HepG2 (cell line): ENCODE measurements around the gene SLC35F3. TPM values are rescaled to one million over a fixed set of nuclear protein-coding genes. Genes with fewer than 3 reads are reported as not detected.

ENCODE experiments used
- ATF6 ChIP-seq: sonication (generic); formaldehyde crosslinking; conservative IDR thresholded peaks from 2 replicates; pipeline ENCODE4 v1.4.0; 2020; ENCODE audit warnings: missing genetic modification reagents
- TEF ChIP-seq: sonication (generic); formaldehyde crosslinking; IDR thresholded peaks from 2 replicates; pipeline ENCODE4 v1.5.0; 2020; ENCODE audit warnings: missing genetic modification reagents
- polyA plus RNA-seq, 8 experiments: library from polyadenylated mRNA; depleted of rRNA in 3 of 8; stranded (reverse) in 7 of 8; unstranded in 1 of 8; fragments of >200 nt; fragmentation: Illumina TruSeq in 4 of 8; extraction: Trizol in 4 of 8; gene quantifications; 2 replicates each; pipeline versions ENCODE4 v1.2.1 to v1.2.3, GENCODE V29; 2011 to 2016; ENCODE audit warnings: low read depth in 4 of 8, missing spikeins in 1 of 8, mixed read lengths in 1 of 8; ENCODE audit not compliant: insufficient read depth in 1 of 8
- total RNA-seq, 5 experiments: library from RNA; depleted of rRNA; stranded (reverse); fragments of >200 nt; fragmentation: Illumina TruSeq; extraction: Trizol; gene quantifications; 2 replicates each; pipeline ENCODE4 v1.2.3, GENCODE V29; 2016; ENCODE audit warnings: low read depth in 1 of 5
- TF ChIP-seq, protein P1 (sequence below): sonication (generic); formaldehyde crosslinking; IDR thresholded peaks from 2 replicates; pipeline ENCODE4 v1.4.0; 2020; ENCODE audit warnings: missing genetic modification reagents, borderline replicate concordance
- TF ChIP-seq, protein P2 (sequence below): sonication (generic); formaldehyde crosslinking; IDR thresholded peaks from 2 replicates; pipeline ENCODE4 v1.4.0; 2020; ENCODE audit warnings: missing genetic modification reagents

Gene SLC35F3
- total and polyA plus RNA-seq, 2 of the 13 experiments (the other 11 are each of a cell fraction or from before 2014, with no cell fraction given): not detected

GRCh38 chr1:234322097-234322496 lies 417.6 kb downstream of the SLC35F3 start (continued):
- TF ChIP-seq, protein P1, sequence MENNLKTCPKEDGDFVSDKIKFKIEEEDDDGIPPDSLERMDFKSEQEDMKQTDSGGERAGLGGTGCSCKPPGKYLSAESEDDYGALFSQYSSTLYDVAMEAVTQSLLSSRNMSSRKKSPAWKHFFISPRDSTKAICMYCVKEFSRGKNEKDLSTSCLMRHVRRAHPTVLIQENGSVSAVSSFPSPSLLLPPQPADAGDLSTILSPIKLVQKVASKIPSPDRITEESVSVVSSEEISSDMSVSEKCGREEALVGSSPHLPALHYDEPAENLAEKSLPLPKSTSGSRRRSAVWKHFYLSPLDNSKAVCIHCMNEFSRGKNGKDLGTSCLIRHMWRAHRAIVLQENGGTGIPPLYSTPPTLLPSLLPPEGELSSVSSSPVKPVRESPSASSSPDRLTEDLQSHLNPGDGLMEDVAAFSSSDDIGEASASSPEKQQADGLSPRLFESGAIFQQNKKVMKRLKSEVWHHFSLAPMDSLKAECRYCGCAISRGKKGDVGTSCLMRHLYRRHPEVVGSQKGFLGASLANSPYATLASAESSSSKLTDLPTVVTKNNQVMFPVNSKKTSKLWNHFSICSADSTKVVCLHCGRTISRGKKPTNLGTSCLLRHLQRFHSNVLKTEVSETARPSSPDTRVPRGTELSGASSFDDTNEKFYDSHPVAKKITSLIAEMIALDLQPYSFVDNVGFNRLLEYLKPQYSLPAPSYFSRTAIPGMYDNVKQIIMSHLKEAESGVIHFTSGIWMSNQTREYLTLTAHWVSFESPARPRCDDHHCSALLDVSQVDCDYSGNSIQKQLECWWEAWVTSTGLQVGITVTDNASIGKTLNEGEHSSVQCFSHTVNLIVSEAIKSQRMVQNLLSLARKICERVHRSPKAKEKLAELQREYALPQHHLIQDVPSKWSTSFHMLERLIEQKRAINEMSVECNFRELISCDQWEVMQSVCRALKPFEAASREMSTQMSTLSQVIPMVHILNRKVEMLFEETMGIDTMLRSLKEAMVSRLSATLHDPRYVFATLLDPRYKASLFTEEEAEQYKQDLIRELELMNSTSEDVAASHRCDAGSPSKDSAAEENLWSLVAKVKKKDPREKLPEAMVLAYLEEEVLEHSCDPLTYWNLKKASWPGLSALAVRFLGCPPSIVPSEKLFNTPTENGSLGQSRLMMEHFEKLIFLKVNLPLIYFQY (CRISPR knock-in tag): no peak
- no peak for TF ChIP-seq ATF6
- TF ChIP-seq, protein P2, sequence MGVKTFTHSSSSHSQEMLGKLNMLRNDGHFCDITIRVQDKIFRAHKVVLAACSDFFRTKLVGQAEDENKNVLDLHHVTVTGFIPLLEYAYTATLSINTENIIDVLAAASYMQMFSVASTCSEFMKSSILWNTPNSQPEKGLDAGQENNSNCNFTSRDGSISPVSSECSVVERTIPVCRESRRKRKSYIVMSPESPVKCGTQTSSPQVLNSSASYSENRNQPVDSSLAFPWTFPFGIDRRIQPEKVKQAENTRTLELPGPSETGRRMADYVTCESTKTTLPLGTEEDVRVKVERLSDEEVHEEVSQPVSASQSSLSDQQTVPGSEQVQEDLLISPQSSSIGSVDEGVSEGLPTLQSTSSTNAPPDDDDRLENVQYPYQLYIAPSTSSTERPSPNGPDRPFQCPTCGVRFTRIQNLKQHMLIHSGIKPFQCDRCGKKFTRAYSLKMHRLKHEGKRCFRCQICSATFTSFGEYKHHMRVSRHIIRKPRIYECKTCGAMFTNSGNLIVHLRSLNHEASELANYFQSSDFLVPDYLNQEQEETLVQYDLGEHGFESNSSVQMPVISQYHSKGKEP (CRISPR knock-in tag): no peak
- TF ChIP-seq TEF (CRISPR knock-in tag): no peak
